Dendritic cell treated with granulocyte-macrophage colony-stimulating factor and Interleukin-4, amounts not matched to agents 40 ng/mL and 50 ng/mL, for 4 days (primary cell): ENCODE measurements around the gene SPEG.

ENCODE experiments used
- H3K27ac Mint-ChIP-seq: one replicate; pipeline ENCODE4 v1.8.0; 2022; ENCODE audit warnings: mild to moderate bottlenecking, mixed read lengths
- H3K27me3 Mint-ChIP-seq: one replicate; pipeline ENCODE4 v1.8.0; 2022; ENCODE audit warnings: mild to moderate bottlenecking, mixed read lengths
- H3K36me3 Mint-ChIP-seq: one replicate; pipeline ENCODE4 v1.8.0; 2022; ENCODE audit warnings: low read depth, mixed read lengths
- H3K4me1 Mint-ChIP-seq: one replicate; pipeline ENCODE4 v1.8.0; 2022; ENCODE audit warnings: low read depth, mixed read lengths
- H3K4me3 Mint-ChIP-seq: one replicate; pipeline ENCODE4 v1.8.0; 2022; ENCODE audit warnings: mild to moderate bottlenecking, moderate library complexity, mixed read lengths
- H3K9me3 Mint-ChIP-seq: one replicate; pipeline ENCODE4 v1.8.0; 2022; ENCODE audit warnings: mixed read lengths
- intact Hi-C: fragments of 100-400 bp; cut with micrococcal nuclease; formaldehyde crosslinking; loops from one replicate; pipeline ENCODE4 v1.15.0; 2022

The SPEG gene

DNA sequence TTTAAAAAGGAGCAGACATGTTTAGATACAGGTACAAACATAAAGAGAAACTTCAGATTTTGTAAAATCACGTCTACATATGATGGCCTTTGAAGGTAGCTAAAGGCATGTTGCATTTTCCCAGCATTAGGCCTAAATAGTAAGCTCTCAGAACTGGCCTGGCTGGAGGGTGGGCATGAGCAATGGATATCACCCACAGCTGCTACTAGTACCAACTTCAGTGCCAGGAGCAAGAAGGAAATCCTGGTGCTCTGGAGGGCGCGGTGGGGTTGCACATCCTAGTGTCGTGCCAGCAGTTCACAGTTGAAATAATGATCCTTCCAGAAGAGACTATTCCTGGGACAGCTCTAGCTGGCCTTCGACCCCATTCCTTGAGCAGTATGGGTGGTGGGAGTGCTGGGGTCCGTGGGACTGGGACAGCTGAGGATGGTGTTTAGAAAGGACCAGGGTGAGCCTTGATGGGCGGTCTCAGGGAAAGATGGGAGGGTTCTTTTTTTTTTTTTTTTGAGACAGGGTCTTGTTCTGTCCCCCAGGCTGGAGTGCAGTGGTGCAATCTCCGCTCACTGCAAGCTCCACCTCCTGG is 11.6 kb upstream of the SPEG start:
- intact Hi-C loops, result no loop called here
- Mint-ChIP-seq H3K4me1 (peaks cover 18% of the 10 kb centered on the region), H3K9me3 (no peaks in the 10 kb centered on the region), H3K4me3 (no peak overlapping the region), H3K36me3 (no peaks in the 10 kb centered on the region), H3K27me3 (peaks cover 64% of the 10 kb centered on the region), H3K27ac (no peak overlapping the region)

- H3K27me3 Mint-ChIP-seq, result peaks cover 61% of the 10 kb centered on the region
- no peaks in the 10 kb centered on the region for H3K9me3 Mint-ChIP-seq
- intact Hi-C loops, result no loop called here
These were observed 10.8 kb upstream of the SPEG start for GRCh38 chr2:219423652-219424377.

DNA sequence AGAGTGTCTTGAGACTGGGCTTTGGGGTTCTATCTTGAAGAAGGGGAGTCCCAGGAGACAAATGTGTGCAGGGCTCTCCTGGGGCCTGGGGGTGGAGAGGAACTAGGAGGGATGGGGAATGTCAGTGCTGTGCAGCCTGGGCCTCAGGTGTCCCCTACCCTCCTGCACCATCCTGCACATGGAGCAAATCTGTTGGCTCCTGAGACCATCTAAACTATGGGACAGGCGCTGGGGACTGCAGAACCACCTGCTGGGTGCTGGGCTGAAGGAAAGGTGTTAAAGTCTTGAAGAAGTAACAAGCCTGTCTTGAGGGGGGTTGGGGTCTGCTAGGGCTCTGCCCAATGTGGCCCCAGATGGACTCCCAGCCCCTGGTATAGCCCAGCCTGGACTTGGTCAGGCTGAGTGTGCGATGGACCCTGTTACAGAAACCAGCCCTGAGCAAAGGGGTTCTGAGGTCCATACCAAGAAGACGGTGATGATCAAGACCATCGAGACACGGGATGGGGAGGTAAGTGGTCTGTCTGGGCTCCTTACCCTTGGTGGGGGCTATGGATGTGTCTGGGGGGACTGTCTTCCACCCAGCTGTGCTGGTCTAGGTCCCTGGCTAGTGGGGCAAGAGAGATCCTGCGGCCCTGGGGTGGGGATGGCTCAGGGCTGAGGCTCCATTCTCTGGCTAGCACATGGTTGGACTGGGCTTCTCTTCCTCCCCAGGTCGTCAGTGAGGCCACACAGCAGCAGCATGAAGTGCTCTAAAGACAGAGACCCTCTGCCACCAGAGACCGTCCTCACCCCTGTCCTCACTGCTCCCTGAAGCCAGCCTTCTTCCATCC is 9.2 kb upstream of the SPEG start:
- Mint-ChIP-seq H3K4me1 (peaks cover under 1% of the 10 kb centered on the region), H3K36me3 (no peaks in the 10 kb centered on the region), H3K27ac (no peak overlapping the region), H3K27me3 (peaks cover 50% of the 10 kb centered on the region), H3K4me3 (no peak overlapping the region), H3K9me3 (no peaks in the 10 kb centered on the region)
- intact Hi-C loops, result no loop called here

More at GRCh38 chr2:219423652-219424377, 10.8 kb upstream of the SPEG start:
- no peaks in the 10 kb centered on the region for H3K36me3 Mint-ChIP-seq
- H3K4me3 Mint-ChIP-seq, result no peak overlapping the region
- no peak overlapping the region for H3K27ac Mint-ChIP-seq
- peaks cover 15% of the 10 kb centered on the region for H3K4me1 Mint-ChIP-seq

GRCh38 chr2:219426068-219426443 is 8.6 kb upstream of the SPEG start:
- no peaks in the 10 kb centered on the region for H3K36me3 Mint-ChIP-seq
- H3K27ac Mint-ChIP-seq, result no peak overlapping the region
- H3K4me1 Mint-ChIP-seq, result peaks cover 5% of the 10 kb centered on the region
- peaks cover 47% of the 10 kb centered on the region for H3K27me3 Mint-ChIP-seq
- no peaks in the 10 kb centered on the region for H3K9me3 Mint-ChIP-seq
- intact Hi-C loops, result no loop called here
- H3K4me3 Mint-ChIP-seq, result no peak overlapping the region

- Mint-ChIP-seq H3K27ac (no peak overlapping the region), H3K36me3 (no peaks in the 10 kb centered on the region), H3K4me1 (peaks cover 5% of the 10 kb centered on the region), H3K9me3 (no peaks in the 10 kb centered on the region), H3K27me3 (peaks cover 49% of the 10 kb centered on the region), H3K4me3 (no peak overlapping the region)
- intact Hi-C loops, result no loop called here
These were observed 8.0 kb upstream of the SPEG start for GRCh38 chr2:219426534-219427136.

DNA sequence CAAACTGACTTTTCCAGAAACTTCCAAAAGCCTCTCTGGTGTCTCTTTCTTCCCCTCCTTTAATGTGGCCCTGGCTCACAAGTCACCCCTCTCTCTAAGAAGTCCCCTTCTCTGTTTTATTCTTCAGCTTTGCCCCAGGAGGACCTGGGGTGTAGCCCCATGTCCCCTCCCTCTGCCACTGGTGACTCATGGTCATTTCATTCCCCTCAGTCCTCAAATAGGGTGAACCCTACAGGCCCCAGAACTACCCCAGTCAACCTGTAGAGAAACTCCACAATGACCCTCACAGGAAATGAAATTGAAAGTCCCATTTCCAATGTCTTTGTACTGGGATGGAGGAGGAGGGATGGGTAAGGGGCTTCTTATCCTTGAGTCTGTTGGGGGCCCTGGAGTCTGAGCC is 6.2 kb upstream of the SPEG start:
- Mint-ChIP-seq H3K4me1 (peaks cover 5% of the 10 kb centered on the region), H3K4me3 (no peak overlapping the region), H3K36me3 (no peaks in the 10 kb centered on the region), H3K27ac (no peak overlapping the region), H3K27me3 (peaks cover 54% of the 10 kb centered on the region), H3K9me3 (no peaks in the 10 kb centered on the region)
- intact Hi-C loops, result no loop called here

DNA sequence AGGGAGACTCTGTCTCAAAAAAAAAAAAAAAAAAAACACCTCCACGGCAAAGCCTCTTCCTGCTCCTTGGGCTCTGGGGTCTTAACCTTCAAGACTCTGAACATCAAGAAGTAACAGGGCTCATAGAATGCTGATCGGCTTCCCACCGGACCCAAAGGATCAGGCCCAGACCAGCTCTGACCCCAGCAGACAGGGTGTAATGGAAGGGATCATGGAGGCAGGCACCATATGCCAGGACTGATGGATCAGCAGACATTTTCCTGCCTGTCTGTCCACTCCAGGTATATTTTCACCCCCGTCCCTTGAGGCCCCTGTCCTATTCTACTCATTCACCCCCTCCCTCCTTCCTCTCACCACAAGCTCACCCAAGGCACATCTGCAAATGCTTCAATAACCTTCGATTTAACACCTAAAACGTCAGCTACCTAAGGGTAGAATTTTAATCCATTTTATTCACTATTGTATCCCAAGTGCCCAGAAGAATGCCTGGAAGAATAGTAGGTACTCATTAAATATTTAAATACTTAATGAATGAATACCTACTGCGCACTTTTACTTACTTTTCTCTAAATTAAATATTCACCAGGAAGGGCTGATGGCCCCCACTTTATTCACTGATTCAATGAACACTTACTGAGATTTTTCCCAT is 4.6 kb upstream of the SPEG start:
- Mint-ChIP-seq H3K4me1 (peaks cover 10% of the 10 kb centered on the region), H3K4me3 (no peak overlapping the region), H3K36me3 (no peaks in the 10 kb centered on the region), H3K27ac (peak overlapping the region; percentile 9), H3K9me3 (no peaks in the 10 kb centered on the region), H3K27me3 (peaks cover 61% of the 10 kb centered on the region)
- intact Hi-C loops, result no loop called here

DNA sequence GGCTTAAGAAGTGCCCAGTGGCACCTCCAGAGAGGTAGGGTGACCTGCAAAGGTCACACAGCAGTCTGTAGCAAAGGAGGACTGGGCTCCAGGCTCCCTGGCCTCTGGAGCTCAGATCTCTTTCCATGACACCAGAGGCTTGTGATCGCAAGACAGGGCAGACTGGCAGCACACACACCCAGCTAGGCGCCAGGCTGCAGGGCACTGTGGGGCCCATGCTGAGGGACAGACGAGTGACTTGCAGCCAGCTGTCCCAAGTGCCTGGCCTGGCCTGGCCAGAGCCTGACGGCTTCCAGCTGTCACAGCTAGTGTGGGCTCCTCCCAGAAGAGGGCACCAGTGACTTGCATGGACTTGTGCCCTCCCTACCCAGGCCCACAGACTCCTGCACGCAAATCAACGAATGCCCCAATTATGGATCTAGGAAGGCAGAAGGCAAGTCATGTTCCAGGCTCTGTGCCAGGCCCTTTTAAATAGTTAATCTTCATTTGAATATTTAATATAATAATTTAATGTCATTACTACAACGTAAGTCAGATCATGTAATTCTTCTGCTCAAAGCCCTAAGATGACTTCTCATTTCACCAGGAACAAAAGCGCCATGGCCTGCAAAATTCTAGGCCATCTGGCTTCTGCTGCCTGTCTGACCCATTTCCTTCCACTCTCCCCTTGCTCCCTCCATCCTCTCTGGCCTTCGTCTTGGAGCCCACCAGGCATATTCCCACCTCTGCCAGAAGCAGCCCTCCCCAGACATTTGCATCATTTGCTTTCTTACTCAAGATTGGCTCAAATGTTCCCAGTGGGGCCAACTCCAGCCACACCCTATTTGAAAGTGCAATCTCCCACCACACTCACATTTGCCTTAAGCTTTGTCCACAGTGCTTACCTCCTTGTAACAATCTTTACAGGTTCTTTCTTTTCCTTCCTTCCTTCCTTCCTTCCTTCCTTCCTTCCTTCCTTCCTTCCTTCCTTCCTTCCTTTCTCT is 3.7 kb upstream of the SPEG start:
- intact Hi-C loops, result no loop called here
- Mint-ChIP-seq H3K9me3 (no peaks in the 10 kb centered on the region), H3K27me3 (peaks cover 55% of the 10 kb centered on the region), H3K27ac (peak overlapping the region; percentile 9), H3K4me3 (no peak overlapping the region), H3K4me1 (peaks cover 10% of the 10 kb centered on the region), H3K36me3 (no peaks in the 10 kb centered on the region)

GRCh38 chr2:219433666-219434467 is 776 bp upstream of the SPEG start:
- peaks cover 34% of the 10 kb centered on the region for H3K27me3 Mint-ChIP-seq
- H3K36me3 Mint-ChIP-seq, result no peaks in the 10 kb centered on the region
- peaks cover 10% of the 10 kb centered on the region for H3K4me1 Mint-ChIP-seq
- intact Hi-C loops, result loop anchor here (1.0 kb wide), 1 partner anchor 31 kb away; no protein-coding TSS in a partner anchor
- no peak overlapping the region for H3K27ac Mint-ChIP-seq
- H3K4me3 Mint-ChIP-seq, result no peak overlapping the region
- H3K9me3 Mint-ChIP-seq, result no peaks in the 10 kb centered on the region

- intact Hi-C loops, result no loop called here
- no peak overlapping the region for H3K4me3 Mint-ChIP-seq
- H3K36me3 Mint-ChIP-seq, result no peaks in the 10 kb centered on the region
- no peak overlapping the region for H3K27ac Mint-ChIP-seq
- peaks cover 32% of the 10 kb centered on the region for H3K27me3 Mint-ChIP-seq
- no peaks in the 10 kb centered on the region for H3K9me3 Mint-ChIP-seq
- H3K4me1 Mint-ChIP-seq, result peaks cover 10% of the 10 kb centered on the region
These were observed 250 bp upstream of the SPEG start for GRCh38 chr2:219434468-219434717.

GRCh38 chr2:219435701-219436100 is 1.1 kb downstream of the SPEG start:
- no peak overlapping the region for H3K27ac Mint-ChIP-seq
- H3K36me3 Mint-ChIP-seq, result no peaks in the 10 kb centered on the region
- H3K27me3 Mint-ChIP-seq, result peaks cover 32% of the 10 kb centered on the region
- H3K4me1 Mint-ChIP-seq, result peaks cover 7% of the 10 kb centered on the region
- no peak overlapping the region for H3K4me3 Mint-ChIP-seq
- no peaks in the 10 kb centered on the region for H3K9me3 Mint-ChIP-seq
- intact Hi-C loops, result no loop called here

DNA sequence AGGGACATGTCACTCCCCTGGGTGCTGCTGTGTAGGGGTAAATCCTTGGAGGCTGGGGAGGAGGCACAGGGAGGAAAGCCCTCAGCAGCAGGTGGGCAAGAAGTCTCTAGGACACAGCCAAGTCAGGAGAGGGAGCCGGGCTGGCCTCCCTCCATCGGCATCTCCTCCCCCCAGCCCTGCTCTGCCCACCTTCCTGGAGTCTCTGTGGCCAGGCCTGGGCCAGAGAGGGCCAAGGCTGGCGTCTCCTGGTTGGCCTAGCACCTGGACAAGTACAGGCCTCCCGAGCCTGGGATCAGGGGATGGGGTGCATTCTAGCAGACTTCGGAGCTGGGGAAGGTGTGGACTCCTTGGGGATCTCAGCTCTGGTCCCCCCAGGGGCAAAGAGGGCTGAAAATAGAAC is 1.8 kb downstream of the SPEG start:
- no peaks in the 10 kb centered on the region for H3K9me3 Mint-ChIP-seq
- H3K4me1 Mint-ChIP-seq, result peaks cover 8% of the 10 kb centered on the region

More for the DNA sequence above, 1.8 kb downstream of the SPEG start:
- H3K27me3 Mint-ChIP-seq, result peaks cover 36% of the 10 kb centered on the region
- no peaks in the 10 kb centered on the region for H3K36me3 Mint-ChIP-seq
- no peak overlapping the region for H3K4me3 Mint-ChIP-seq
- intact Hi-C loops, result no loop called here
- H3K27ac Mint-ChIP-seq, result no peak overlapping the region
